DND-41 (cell line): ENCODE data around the gene GRIN1.

ENCODE experiments used
- ATAC-seq: fragments of 200-7000 bp; cut with Tn5 transposase; 3 replicates; pipeline ENCODE4 v1.9.1; 2021; ENCODE audit warnings: low read depth; ENCODE audit not compliant: insufficient read depth
- DNase-seq: peaks from one replicate; pipeline ENCODE4 v3.0.0-alpha.2; 2020
- H2AFZ ChIP-seq: 2 replicates; pipeline ENCODE4 v1.6.0; 2012; ENCODE audit warnings: low read depth, low read length
- H3K27ac ChIP-seq: 2 replicates; pipeline ENCODE4 v1.5.1; 2012; ENCODE audit warnings: low read length, inconsistent platforms
- H3K27me3 ChIP-seq: fragments of 200-600 bp; sonication (generic); 2 replicates; pipeline ENCODE4 v1.6.0; 2012; ENCODE audit warnings: low read length, mild to moderate bottlenecking, inconsistent platforms; ENCODE audit not compliant: insufficient read depth, poor library complexity
- H3K36me3 ChIP-seq: 2 replicates; pipeline ENCODE4 v1.5.1; 2012; ENCODE audit warnings: low read length, inconsistent platforms; ENCODE audit not compliant: insufficient read depth
- H3K4me1 ChIP-seq: 2 replicates; pipeline ENCODE4 v1.5.1; 2012; ENCODE audit warnings: mild to moderate bottlenecking, low read length; ENCODE audit not compliant: insufficient read depth
- H3K4me2 ChIP-seq: 2 replicates; pipeline ENCODE4 v1.6.0; 2012; ENCODE audit warnings: mild to moderate bottlenecking, moderate library complexity, low read length, inconsistent platforms; ENCODE audit not compliant: insufficient read depth
- H3K4me3 ChIP-seq, 2 experiments: fragments of 200-600 bp in 1 of 2; shearing (Covaris generic) in 1 of 2; 2 replicates each; pipeline ENCODE4 v1.5.1; 2012 to 2016; ENCODE audit warnings: inconsistent platforms in 2 of 2, low read length in 2 of 2, mild to moderate bottlenecking in 2 of 2, low read depth in 1 of 2, moderate library complexity in 1 of 2
- H3K79me2 ChIP-seq: 2 replicates; pipeline ENCODE4 v1.6.0; 2012; ENCODE audit warnings: low read length, inconsistent platforms; ENCODE audit not compliant: insufficient read depth
- H3K9ac ChIP-seq: 2 replicates; pipeline ENCODE4 v1.6.0; 2012; ENCODE audit warnings: low read depth, mild to moderate bottlenecking, inconsistent platforms, low read length, moderate library complexity
- H3K9me3 ChIP-seq: 2 replicates; pipeline ENCODE4 v1.5.1; 2012; ENCODE audit warnings: low read length, moderate library complexity, mild to moderate bottlenecking, inconsistent platforms; ENCODE audit not compliant: insufficient read depth, severe bottlenecking
- H4K20me1 ChIP-seq: 2 replicates; pipeline ENCODE4 v1.6.0; 2012; ENCODE audit warnings: low read length; ENCODE audit not compliant: insufficient read depth
- EZH2 ChIP-seq: IDR thresholded peaks from 3 replicates; pipeline ENCODE4 v1.6.1; 2012; ENCODE audit warnings: borderline replicate concordance, low read depth, mild to moderate bottlenecking, moderate library complexity, low read length, inconsistent platforms; ENCODE audit not compliant: severe bottlenecking
- TF ChIP-seq, protein P1 (sequence below): IDR thresholded peaks from 2 replicates; pipeline ENCODE4 v1.5.1; 2012; ENCODE audit warnings: borderline replicate concordance, low read length, moderate library complexity, mild to moderate bottlenecking; ENCODE audit not compliant: poor library complexity, severe bottlenecking; ENCODE audit errors: extremely low read depth

Gene GRIN1

GRCh38 chr9:137109250-137110146, 29.5 kb upstream of the GRIN1 start:
- peaks cover 18% of the 10 kb centered on the region; the same call in 1 of the 2 replicates for H4K20me1 ChIP-seq
- no peak overlapping the region for H2AFZ ChIP-seq
- no peak overlapping the region for H3K4me2 ChIP-seq
- no peaks in the 10 kb centered on the region for H3K27me3 ChIP-seq
- peaks cover 13% of the 10 kb centered on the region for H3K79me2 ChIP-seq
- ATAC-seq = no peak
- H3K27ac ChIP-seq = no peak overlapping the region
- no peaks in the 10 kb centered on the region for H3K9me3 ChIP-seq
- no peak overlapping the region for H3K4me3 ChIP-seq
- H3K36me3 ChIP-seq = peaks cover 84% of the 10 kb centered on the region
- no peak for TF ChIP-seq EZH2
- TF ChIP-seq, protein P1, sequence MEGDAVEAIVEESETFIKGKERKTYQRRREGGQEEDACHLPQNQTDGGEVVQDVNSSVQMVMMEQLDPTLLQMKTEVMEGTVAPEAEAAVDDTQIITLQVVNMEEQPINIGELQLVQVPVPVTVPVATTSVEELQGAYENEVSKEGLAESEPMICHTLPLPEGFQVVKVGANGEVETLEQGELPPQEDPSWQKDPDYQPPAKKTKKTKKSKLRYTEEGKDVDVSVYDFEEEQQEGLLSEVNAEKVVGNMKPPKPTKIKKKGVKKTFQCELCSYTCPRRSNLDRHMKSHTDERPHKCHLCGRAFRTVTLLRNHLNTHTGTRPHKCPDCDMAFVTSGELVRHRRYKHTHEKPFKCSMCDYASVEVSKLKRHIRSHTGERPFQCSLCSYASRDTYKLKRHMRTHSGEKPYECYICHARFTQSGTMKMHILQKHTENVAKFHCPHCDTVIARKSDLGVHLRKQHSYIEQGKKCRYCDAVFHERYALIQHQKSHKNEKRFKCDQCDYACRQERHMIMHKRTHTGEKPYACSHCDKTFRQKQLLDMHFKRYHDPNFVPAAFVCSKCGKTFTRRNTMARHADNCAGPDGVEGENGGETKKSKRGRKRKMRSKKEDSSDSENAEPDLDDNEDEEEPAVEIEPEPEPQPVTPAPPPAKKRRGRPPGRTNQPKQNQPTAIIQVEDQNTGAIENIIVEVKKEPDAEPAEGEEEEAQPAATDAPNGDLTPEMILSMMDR = no peak
- H3K9ac ChIP-seq = no peak overlapping the region
- H3K4me1 ChIP-seq = peaks cover 14% of the 10 kb centered on the region
- DNase-seq = no peak

DNA sequence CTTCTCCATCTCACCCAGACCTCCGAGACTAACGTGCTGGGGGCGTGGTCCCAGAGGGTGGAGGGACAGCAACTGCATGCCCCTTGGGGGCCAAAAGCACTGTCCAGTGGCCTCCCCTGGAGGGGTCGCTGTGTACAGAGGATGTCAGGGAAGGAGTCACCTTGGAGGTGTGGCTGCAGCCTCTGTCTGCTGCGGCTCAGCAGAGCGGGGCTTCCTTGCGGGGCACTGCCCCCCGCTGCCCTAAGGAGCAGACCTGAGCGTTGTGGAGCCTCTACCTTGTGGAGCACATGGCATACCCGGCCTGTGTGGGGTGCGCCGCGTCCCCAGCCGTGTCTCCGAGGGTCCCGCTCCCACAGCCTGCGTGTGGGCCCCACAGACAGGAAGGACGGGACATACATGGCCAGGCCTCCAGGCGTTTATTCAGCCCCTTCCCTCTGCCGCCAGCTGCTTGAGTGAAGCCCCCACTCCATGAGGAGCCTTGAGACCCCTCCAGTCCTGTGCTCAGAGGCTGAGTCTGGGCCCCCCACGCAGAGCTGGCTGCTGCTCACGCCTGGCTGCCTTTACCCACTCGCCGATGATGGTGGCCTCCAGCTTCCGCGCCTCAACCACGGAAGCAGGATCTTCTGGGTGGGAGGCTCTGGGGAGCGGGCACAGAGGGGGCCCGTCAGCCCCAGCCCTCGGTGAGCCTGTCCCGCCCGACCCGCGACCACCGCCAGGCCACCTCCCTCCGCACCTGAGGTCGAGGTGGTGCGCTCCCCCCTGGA, 28.6 kb upstream of the GRIN1 start:
- Histone ChIP-seq H4K20me1 (peaks cover 18% of the 10 kb centered on the region; the same call in 1 of the 2 replicates), H3K4me2 (no peak overlapping the region), H3K27me3 (no peaks in the 10 kb centered on the region), H3K4me3 (no peak overlapping the region), H3K36me3 (peaks cover 76% of the 10 kb centered on the region), H2AFZ (no peak overlapping the region), H3K9me3 (no peaks in the 10 kb centered on the region), H3K9ac (no peak overlapping the region), H3K4me1 (peaks cover 21% of the 10 kb centered on the region), H3K79me2 (peaks cover 17% of the 10 kb centered on the region), H3K27ac (no peak overlapping the region)
- ATAC-seq = no peak
- TF ChIP-seq, protein P1 = no peak
- no peak for TF ChIP-seq EZH2
- DNase-seq = no peak

DNA sequence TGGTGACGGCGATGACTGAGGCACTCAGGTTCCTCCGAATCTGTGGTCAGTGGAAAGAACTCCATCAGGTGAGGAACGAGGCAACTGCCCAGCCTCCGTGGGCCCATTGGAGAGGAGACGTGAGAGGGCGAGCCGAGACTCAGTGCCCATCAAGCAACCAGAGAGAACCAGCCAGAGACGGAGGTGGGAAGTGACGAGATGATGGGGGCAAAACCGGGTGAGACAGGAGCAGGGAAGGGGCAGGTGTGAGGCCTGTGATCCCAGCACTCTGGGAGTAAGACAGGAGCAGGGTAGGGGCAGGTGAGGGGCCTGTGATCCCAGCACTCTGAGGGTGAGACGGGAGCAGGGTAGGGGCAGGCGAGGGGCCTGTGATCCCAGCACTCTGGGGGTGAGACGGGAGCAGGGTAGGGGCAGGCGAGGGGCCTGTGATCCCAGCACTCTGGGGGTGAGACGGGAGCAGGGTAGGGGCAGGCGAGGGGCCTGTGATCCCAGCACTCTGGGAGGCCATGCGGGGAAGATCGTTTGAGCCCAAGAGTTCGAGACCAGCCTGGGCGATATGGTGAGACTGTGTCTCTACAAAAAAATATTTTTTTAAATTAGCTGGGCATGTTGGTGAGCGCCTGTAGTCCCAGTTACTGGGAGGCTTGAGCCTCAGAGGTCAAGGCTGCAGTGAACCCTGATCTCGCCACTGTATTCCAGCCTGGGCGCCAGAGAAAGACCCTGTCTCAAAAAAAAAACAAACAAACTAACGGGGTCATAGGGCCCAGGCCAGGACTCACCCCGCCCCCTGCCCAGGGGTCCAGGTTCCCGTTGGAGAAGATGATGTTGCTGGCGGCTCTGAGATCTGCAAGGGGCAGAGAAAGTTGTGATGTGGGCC, 27.8 kb upstream of the GRIN1 start:
- DNase-seq (no peak), ATAC-seq (no peak)
- H3K4me3 ChIP-seq = no peak overlapping the region
- H4K20me1 ChIP-seq = peaks cover 12% of the 10 kb centered on the region; the same call in 1 of the 2 replicates
- no peak overlapping the region for H3K9ac ChIP-seq
- no peaks in the 10 kb centered on the region for H3K27me3 ChIP-seq
- no peak overlapping the region for H3K4me2 ChIP-seq
- H3K9me3 ChIP-seq = no peaks in the 10 kb centered on the region
- H3K4me1 ChIP-seq = peaks cover 24% of the 10 kb centered on the region
- peaks cover 69% of the 10 kb centered on the region for H3K36me3 ChIP-seq
- H3K27ac ChIP-seq = no peak overlapping the region
- H3K79me2 ChIP-seq = peaks cover 17% of the 10 kb centered on the region
- H2AFZ ChIP-seq = no peak overlapping the region
- no peak for TF ChIP-seq EZH2
- TF ChIP-seq, protein P1 = no peak
